VCaP (cell line): Measurements from ENCODE around the gene TEX261.
A peak's percentile ranks its signal among the peaks of the same experiment; 100 is the strongest.

ENCODE experiments used
- H3K27ac ChIP-seq: fragments of 450-650 bp; 2 replicates; pipeline ENCODE4 v1.5.1; 2017
- TF ChIP-seq, protein P1 (sequence below): fragments of 450-650 bp; conservative IDR thresholded peaks from 2 replicates; pipeline ENCODE4 v1.5.1; 2017; ENCODE audit warnings: mild to moderate bottlenecking, moderate library complexity

The TEX261 gene

DNA sequence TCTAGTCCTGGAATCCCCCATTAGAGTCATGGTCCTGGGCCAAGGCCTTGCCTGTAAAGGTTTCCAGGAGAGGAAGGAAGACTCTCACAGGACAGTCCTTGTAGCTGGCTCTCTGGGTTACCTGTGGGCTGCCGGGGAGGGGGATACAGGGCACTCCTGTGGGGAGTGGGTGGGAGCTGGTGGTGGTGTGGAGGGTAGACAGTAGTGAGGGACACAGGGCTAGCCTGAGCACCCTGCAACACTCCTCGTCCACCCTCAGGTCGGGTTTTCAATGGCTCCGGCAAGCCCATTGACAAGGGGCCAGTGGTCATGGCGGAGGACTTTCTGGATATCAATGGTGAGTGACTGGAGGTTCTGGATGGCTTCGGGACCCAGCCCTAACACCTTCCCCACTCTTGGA lies 35.9 kb downstream of the TEX261 start:
- TF ChIP-seq, protein P1, sequence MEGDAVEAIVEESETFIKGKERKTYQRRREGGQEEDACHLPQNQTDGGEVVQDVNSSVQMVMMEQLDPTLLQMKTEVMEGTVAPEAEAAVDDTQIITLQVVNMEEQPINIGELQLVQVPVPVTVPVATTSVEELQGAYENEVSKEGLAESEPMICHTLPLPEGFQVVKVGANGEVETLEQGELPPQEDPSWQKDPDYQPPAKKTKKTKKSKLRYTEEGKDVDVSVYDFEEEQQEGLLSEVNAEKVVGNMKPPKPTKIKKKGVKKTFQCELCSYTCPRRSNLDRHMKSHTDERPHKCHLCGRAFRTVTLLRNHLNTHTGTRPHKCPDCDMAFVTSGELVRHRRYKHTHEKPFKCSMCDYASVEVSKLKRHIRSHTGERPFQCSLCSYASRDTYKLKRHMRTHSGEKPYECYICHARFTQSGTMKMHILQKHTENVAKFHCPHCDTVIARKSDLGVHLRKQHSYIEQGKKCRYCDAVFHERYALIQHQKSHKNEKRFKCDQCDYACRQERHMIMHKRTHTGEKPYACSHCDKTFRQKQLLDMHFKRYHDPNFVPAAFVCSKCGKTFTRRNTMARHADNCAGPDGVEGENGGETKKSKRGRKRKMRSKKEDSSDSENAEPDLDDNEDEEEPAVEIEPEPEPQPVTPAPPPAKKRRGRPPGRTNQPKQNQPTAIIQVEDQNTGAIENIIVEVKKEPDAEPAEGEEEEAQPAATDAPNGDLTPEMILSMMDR = no peak
- no peak overlapping the region for H3K27ac ChIP-seq

DNA sequence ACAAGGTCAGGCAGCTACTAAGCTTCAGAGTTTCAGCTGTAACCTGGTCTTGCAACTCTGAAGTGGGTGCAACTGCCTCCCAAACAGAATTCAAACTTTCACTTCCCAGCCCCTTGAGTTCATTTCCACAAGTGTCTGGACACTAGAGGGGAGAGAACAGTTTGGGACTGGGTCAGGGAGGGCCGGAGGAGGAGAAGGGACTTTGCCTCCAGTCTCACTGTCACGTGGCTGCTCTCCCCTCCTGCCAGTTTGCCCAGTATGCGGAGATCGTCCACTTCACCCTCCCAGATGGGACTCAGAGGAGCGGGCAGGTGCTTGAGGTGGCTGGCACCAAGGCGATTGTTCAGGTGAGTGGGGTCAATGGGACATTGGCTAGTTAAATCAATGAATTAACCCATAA lies 36.9 kb downstream of the TEX261 start:
- H3K27ac ChIP-seq = no peak overlapping the region
- TF ChIP-seq, protein P1 = no peak

DNA sequence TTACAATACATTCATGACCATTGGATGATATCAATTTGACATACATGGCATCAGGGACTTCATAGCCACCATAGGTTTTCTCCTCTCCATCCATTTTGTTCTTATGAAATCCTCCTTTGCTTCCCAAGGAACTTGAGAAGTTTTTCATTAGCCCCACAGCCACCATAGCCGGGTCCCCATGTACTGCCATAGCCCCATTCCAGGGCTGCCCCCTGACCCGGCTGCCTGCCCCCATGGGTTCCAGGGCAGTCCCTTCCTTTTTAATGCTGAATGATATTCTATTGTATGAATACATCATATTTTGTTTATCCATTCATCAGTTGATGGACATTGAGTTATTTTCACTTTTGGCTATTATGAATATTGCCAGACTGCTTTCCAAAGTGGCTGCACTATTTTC lies 38.5 kb downstream of the TEX261 start:
- TF ChIP-seq, protein P1 = no peak
- H3K27ac ChIP-seq = no peak overlapping the region

DNA sequence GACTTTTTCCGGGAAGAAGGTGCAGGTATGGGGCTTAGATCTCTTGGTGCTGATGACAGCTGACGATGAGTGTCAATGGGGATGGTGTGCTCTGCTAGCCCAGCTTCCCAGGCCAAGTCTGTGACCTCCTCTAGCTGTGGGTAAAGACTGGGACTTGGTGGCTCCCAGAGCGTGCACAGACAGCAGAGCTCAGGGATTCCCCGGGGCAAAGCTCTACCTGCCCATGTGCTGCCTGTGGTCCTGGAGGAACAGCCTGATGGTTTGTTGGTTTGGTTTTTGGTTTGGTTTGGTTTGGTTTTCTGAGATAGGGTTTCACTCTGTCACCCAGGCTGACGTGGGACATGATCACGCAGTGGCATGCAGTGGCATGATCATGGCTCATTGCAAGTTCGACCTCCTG lies 39.8 kb downstream of the TEX261 start:
- TF ChIP-seq, protein P1 = no peak
- no peak overlapping the region for H3K27ac ChIP-seq

DNA sequence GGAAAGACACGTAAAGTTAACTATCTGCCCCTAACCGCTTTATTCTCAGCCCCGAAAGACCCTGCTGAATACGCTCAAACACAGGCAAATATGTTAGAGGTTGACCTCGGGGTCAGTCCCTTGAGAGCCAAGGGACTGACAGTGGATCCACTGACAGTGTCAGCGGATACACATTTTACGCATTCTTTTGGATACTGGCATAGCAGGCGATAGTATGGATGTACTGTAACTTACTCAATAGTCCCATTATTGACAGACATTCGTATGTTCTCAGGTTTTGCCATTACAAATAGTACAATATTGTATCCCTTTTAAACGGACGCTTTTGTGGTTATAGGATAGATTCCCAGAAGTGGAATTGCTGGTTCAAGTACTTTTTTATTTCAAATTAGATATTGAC lies 45.6 kb downstream of the TEX261 start:
- H3K27ac ChIP-seq = no peak overlapping the region
- TF ChIP-seq, protein P1 = no peak

DNA sequence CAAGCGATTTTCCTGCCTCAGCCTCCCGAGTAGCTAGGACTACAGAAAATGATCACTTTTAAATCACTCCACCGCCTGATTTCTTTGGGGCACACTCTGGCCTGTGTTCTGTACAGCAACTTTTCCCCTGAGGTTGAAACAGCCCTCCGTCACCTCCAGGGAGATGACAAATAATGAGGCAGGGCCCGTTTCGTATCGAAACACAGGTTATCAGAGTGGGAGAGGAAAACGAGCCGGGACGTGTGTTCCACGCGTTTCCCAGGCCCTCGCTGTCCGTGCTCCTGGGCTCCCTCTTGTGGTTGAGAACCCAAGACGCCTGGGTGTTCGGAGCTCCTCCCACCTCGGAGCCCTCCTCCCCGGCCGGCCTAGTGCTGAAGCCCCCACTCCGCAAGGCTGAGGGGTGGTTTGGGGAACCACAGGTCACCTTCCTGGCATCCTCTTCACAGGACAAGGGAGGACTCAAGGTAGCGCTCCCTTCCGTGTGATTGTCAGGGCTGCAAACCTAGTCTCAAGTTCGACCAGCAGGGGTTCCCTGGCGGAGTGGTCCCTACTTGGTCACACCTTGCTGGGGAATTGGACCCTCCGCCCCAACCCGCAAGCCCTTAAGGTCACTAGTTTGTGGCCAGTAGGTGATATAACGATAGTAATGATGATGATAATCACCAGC lies 46.2 kb downstream of the TEX261 start:
- TF ChIP-seq, protein P1 = peak; percentile 93
- H3K27ac ChIP-seq = no peak overlapping the region

DNA sequence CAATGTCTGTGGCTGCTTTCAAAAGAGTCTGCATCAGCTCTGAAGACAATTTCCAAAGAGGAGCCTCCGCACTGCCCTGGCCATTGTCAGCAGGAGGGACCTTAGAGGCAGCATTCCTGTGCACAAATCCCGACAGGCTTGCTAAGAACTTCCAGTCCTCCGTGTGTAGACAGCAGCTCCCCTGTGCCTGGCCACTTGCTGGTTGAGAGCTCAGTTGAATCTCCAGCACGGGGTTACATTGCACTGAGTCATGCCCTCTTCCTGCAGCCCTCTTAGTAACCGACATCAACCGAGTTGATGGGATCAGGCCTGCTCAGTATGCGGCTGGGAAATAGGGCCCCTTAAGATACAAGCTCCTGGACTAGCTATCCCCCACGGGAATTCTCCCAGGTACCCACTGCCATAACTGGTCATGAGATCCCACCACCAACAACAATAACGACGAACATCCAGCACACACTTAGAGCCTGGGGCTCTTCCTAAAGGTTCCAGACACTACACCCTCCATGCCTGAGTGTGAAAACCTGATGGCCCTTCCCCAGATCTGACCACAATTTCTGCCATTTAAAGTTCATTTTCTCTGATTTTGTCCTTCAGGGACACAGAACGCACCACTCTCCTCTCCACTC lies 47.0 kb downstream of the TEX261 start:
- TF ChIP-seq, protein P1 = no peak
- H3K27ac ChIP-seq = no peak overlapping the region
